DND-41 (cell line): ENCODE measurements around the gene POLD1.

Source experiments
- ATAC-seq: fragments of 200-7000 bp; cut with Tn5 transposase; 3 replicates; pipeline ENCODE4 v1.9.1; 2021; ENCODE audit warnings: low read depth; ENCODE audit not compliant: insufficient read depth
- DNase-seq: peaks from one replicate; pipeline ENCODE4 v3.0.0-alpha.2; 2020
- H2AFZ ChIP-seq: 2 replicates; pipeline ENCODE4 v1.6.0; 2012; ENCODE audit warnings: low read depth, low read length
- H3K27ac ChIP-seq: 2 replicates; pipeline ENCODE4 v1.5.1; 2012; ENCODE audit warnings: low read length, inconsistent platforms
- H3K27me3 ChIP-seq: fragments of 200-600 bp; sonication (generic); 2 replicates; pipeline ENCODE4 v1.6.0; 2012; ENCODE audit warnings: low read length, mild to moderate bottlenecking, inconsistent platforms; ENCODE audit not compliant: insufficient read depth, poor library complexity
- H3K36me3 ChIP-seq: 2 replicates; pipeline ENCODE4 v1.5.1; 2012; ENCODE audit warnings: low read length, inconsistent platforms; ENCODE audit not compliant: insufficient read depth
- H3K4me1 ChIP-seq: 2 replicates; pipeline ENCODE4 v1.5.1; 2012; ENCODE audit warnings: mild to moderate bottlenecking, low read length; ENCODE audit not compliant: insufficient read depth
- H3K4me2 ChIP-seq: 2 replicates; pipeline ENCODE4 v1.6.0; 2012; ENCODE audit warnings: mild to moderate bottlenecking, moderate library complexity, low read length, inconsistent platforms; ENCODE audit not compliant: insufficient read depth
- H3K4me3 ChIP-seq, 2 experiments: fragments of 200-600 bp in 1 of 2; shearing (Covaris generic) in 1 of 2; 2 replicates each; pipeline ENCODE4 v1.5.1; 2012 to 2016; ENCODE audit warnings: inconsistent platforms in 2 of 2, low read length in 2 of 2, mild to moderate bottlenecking in 2 of 2, low read depth in 1 of 2, moderate library complexity in 1 of 2
- H3K79me2 ChIP-seq: 2 replicates; pipeline ENCODE4 v1.6.0; 2012; ENCODE audit warnings: low read length, inconsistent platforms; ENCODE audit not compliant: insufficient read depth
- H3K9ac ChIP-seq: 2 replicates; pipeline ENCODE4 v1.6.0; 2012; ENCODE audit warnings: low read depth, mild to moderate bottlenecking, inconsistent platforms, low read length, moderate library complexity
- H3K9me3 ChIP-seq: 2 replicates; pipeline ENCODE4 v1.5.1; 2012; ENCODE audit warnings: low read length, moderate library complexity, mild to moderate bottlenecking, inconsistent platforms; ENCODE audit not compliant: insufficient read depth, severe bottlenecking
- H4K20me1 ChIP-seq: 2 replicates; pipeline ENCODE4 v1.6.0; 2012; ENCODE audit warnings: low read length; ENCODE audit not compliant: insufficient read depth
- EZH2 ChIP-seq: IDR thresholded peaks from 3 replicates; pipeline ENCODE4 v1.6.1; 2012; ENCODE audit warnings: borderline replicate concordance, low read depth, mild to moderate bottlenecking, moderate library complexity, low read length, inconsistent platforms; ENCODE audit not compliant: severe bottlenecking
- TF ChIP-seq, protein P1 (sequence below): IDR thresholded peaks from 2 replicates; pipeline ENCODE4 v1.5.1; 2012; ENCODE audit warnings: borderline replicate concordance, low read length, moderate library complexity, mild to moderate bottlenecking; ENCODE audit not compliant: poor library complexity, severe bottlenecking; ENCODE audit errors: extremely low read depth

POLD1 gene

DNA sequence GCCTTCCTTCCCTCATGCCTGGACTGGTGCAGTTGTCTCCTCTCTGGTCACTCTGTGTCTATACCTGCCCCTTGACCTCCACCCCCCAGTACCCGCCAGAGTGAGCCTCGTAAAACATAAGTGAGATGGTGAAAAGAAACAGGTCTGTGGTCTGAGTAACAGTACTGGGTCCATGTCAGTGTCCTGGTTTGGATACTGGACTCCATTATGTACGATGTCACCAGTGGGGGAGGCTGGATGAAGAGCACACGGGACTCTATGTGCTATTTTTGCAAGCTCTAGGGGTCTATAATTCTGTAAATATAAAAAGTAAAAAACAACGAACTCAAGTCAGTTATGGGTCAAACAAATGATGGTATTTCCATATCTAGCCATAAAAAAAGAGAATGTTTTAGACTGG lies 62.9 kb downstream of the POLD1 start:
- Histone ChIP-seq H3K27ac (no peak overlapping the region), H3K79me2 (no peaks in the 10 kb centered on the region), H3K4me3 (no peak overlapping the region), H3K9ac (no peak overlapping the region), H3K36me3 (no peaks in the 10 kb centered on the region), H3K4me1 (no peaks in the 10 kb centered on the region), H4K20me1 (no peaks in the 10 kb centered on the region; the same call in 1 of the 2 replicates), H3K4me2 (no peak overlapping the region), H2AFZ (no peak overlapping the region), H3K9me3 (no peaks in the 10 kb centered on the region), H3K27me3 (no peaks in the 10 kb centered on the region)
- ATAC-seq, result no peak
- TF ChIP-seq, protein P1, sequence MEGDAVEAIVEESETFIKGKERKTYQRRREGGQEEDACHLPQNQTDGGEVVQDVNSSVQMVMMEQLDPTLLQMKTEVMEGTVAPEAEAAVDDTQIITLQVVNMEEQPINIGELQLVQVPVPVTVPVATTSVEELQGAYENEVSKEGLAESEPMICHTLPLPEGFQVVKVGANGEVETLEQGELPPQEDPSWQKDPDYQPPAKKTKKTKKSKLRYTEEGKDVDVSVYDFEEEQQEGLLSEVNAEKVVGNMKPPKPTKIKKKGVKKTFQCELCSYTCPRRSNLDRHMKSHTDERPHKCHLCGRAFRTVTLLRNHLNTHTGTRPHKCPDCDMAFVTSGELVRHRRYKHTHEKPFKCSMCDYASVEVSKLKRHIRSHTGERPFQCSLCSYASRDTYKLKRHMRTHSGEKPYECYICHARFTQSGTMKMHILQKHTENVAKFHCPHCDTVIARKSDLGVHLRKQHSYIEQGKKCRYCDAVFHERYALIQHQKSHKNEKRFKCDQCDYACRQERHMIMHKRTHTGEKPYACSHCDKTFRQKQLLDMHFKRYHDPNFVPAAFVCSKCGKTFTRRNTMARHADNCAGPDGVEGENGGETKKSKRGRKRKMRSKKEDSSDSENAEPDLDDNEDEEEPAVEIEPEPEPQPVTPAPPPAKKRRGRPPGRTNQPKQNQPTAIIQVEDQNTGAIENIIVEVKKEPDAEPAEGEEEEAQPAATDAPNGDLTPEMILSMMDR, result no peak
- no peak for TF ChIP-seq EZH2
- no peak for DNase-seq

DNA sequence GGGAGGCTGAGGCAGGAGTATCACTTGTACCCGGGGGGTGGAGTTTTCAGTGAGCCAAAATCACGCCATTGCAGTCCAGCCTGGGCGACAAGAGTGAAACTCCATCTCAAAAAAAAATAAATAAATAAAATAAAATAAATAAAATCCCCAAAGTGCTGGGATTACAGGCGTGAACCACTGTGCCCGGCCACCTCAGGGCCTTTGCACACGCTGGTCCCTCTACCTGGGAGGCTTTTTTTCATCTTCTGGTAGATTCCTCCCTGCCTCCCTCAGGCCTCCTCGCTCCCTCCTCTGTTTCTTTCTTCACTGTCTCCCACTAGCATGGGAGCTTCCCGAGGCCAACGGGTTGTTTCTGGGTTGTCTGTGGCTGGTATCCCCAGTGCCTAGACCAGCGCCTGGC lies 63.6 kb downstream of the POLD1 start:
- H3K27me3 ChIP-seq, result no peaks in the 10 kb centered on the region
- ATAC-seq (no peak), DNase-seq (no peak)
- no peaks in the 10 kb centered on the region for H3K36me3 ChIP-seq
- H3K27ac ChIP-seq, result no peak overlapping the region
- H3K4me2 ChIP-seq, result no peak overlapping the region
- H3K9ac ChIP-seq, result no peak overlapping the region
- no peak overlapping the region for H3K4me3 ChIP-seq
- no peak overlapping the region for H2AFZ ChIP-seq
- H3K9me3 ChIP-seq, result no peaks in the 10 kb centered on the region
- TF ChIP-seq EZH2, result no peak
- TF ChIP-seq, protein P1, result no peak
- H4K20me1 ChIP-seq, result no peaks in the 10 kb centered on the region; the same call in 1 of the 2 replicates
- H3K79me2 ChIP-seq, result no peaks in the 10 kb centered on the region
- no peaks in the 10 kb centered on the region for H3K4me1 ChIP-seq

DNA sequence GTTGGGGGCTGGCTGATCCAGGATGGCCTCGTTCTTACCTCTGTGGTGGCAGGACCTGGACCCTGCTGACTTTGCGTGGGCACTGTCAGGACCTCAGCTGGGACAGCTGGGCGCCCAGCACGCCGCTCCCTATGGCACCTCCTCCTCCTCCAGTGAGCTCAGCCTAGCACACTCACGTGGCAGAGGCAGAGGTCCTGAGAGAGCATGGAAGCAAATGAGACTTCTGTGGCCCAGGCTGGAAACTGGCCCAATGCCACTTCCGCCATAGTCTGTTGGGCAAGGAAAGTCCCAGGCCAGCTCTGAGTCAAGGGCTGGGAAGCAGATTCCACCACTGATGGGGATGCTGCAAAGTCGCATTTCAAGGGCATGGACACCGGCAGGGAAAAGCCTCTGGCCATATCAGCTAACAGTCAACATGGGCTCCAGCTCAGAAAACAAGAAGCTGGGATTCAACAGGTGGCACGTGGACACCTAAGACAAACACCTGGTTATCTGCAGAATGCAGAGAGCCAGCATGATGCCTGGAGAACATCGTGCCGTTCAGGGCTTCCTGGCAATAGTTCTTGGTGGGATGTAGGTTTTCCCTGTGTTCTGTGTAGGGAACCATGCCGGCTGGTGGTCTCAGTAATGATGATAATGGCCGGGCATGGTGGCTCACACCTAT lies 65.2 kb downstream of the POLD1 start:
- Histone ChIP-seq H3K4me1 (no peaks in the 10 kb centered on the region), H3K36me3 (no peaks in the 10 kb centered on the region), H3K27me3 (no peaks in the 10 kb centered on the region), H3K4me3 (no peak overlapping the region), H3K4me2 (no peak overlapping the region), H4K20me1 (no peaks in the 10 kb centered on the region; the same call in 1 of the 2 replicates), H3K9me3 (no peaks in the 10 kb centered on the region), H3K9ac (no peak overlapping the region), H2AFZ (no peak overlapping the region), H3K79me2 (no peaks in the 10 kb centered on the region), H3K27ac (no peak overlapping the region)
- no peak for DNase-seq
- no peak for ATAC-seq
- TF ChIP-seq, protein P1, result no peak
- TF ChIP-seq EZH2, result no peak
